HG02852 (cell line): ENCODE data around the gene FEN1.

ENCODE experiments used
- ATAC-seq: cut with Tn5 transposase; IDR thresholded peaks from one replicate; pipeline ENCODE4 v1.9.1; 2021; ENCODE audit warnings: mild to moderate bottlenecking, moderate library complexity; ENCODE audit not compliant: unreplicated experiment

Gene FEN1

GRCh38 chr11:61815790-61816735 lies 23.4 kb downstream of the FEN1 start:
- ATAC-seq = peak; percentile 22

GRCh38 chr11:61816736-61817455 lies 24.2 kb downstream of the FEN1 start, which contains the start of gene FADS1:
FADS1 (minus strand) TSS chr11:61817003; CDS start chr11:61816929, 74 bp downstream.
- ATAC-seq = peak; percentile 40

GRCh38 chr11:61817471-61818202 lies 24.9 kb downstream of the FEN1 start:
- no peak for ATAC-seq

- no peak for ATAC-seq
Measured at GRCh38 chr11:61820174-61820573, 27.5 kb downstream of the FEN1 start.

- ATAC-seq = peak; percentile 4
Measured at GRCh38 chr11:61826930-61827570, 34.3 kb downstream of the FEN1 start.

- ATAC-seq = peak; percentile 76
Measured at GRCh38 chr11:61827571-61828378, 35.1 kb downstream of the FEN1 start, which contains the start of gene FADS2. FADS2 (plus strand) TSS chr11:61828300; CDS start chr11:61828391, 91 bp downstream.

GRCh38 chr11:61828379-61828628 lies 35.6 kb downstream of the FEN1 start:
- peak; percentile 5 for ATAC-seq

GRCh38 chr11:61828629-61829407 lies 36.1 kb downstream of the FEN1 start:
- peak; percentile 36 for ATAC-seq

- ATAC-seq = no peak
Measured at GRCh38 chr11:61829806-61830205, 37.1 kb downstream of the FEN1 start.

- no peak for ATAC-seq
Measured at GRCh38 chr11:61830237-61831105, 37.8 kb downstream of the FEN1 start.

- ATAC-seq = no peak
Measured at GRCh38 chr11:61832207-61832606, 39.5 kb downstream of the FEN1 start.

- no peak for ATAC-seq
Measured at GRCh38 chr11:61832754-61833153, 40.0 kb downstream of the FEN1 start.

GRCh38 chr11:61833471-61833870 lies 40.8 kb downstream of the FEN1 start:
- no peak for ATAC-seq

GRCh38 chr11:61833926-61834277 lies 41.2 kb downstream of the FEN1 start:
- no peak for ATAC-seq

- ATAC-seq = peak; percentile 92
Measured at GRCh38 chr11:61834278-61835048, 41.8 kb downstream of the FEN1 start.

- ATAC-seq = no peak
Measured at GRCh38 chr11:61836193-61836592, 43.5 kb downstream of the FEN1 start.

- no peak for ATAC-seq
Measured at GRCh38 chr11:61837411-61838005, 44.8 kb downstream of the FEN1 start.
